Fibroblast of lung (primary cell): Measurements from ENCODE around the gene LTBP1. TPM values are rescaled to one million over a fixed set of nuclear protein-coding genes. Genes with fewer than 3 reads are reported as not detected.
"Not testable (repeated sequence)": the region's sequence is repeated elsewhere in the genome, so short reads cannot be mapped to it uniquely, and the experiment has no call there.

Source experiments
- DNase-seq, 2 donors: peaks; one replicate each; pipeline versions ENCODE4 v3.0.0 to v3.0.0-alpha.2; 2010; ENCODE audit warnings: low read depth in 2 of 2
- H2AFZ ChIP-seq: 2 replicates; pipeline ENCODE4 v1.5.1; 2012; ENCODE audit warnings: low read length, control low read depth, inconsistent platforms
- H3K27ac ChIP-seq: 2 replicates; pipeline ENCODE4 v1.5.1; 2011; ENCODE audit warnings: low read length, control low read depth; ENCODE audit not compliant: insufficient read depth
- H3K27me3 ChIP-seq: 2 replicates; pipeline ENCODE4 v1.5.1; 2011; ENCODE audit warnings: mild to moderate bottlenecking, low read length; ENCODE audit not compliant: control insufficient read depth, insufficient read depth
- H3K36me3 ChIP-seq: 2 replicates; pipeline ENCODE4 v1.5.1; 2011; ENCODE audit warnings: low read length; ENCODE audit not compliant: control insufficient read depth, insufficient read depth
- H3K4me1 ChIP-seq: 2 replicates; pipeline ENCODE4 v1.5.1; 2011; ENCODE audit warnings: low read length; ENCODE audit not compliant: control insufficient read depth, insufficient read depth; ENCODE audit errors: extremely low read depth
- H3K4me2 ChIP-seq: 2 replicates; pipeline ENCODE4 v1.5.1; 2011; ENCODE audit warnings: low read length, control low read depth; ENCODE audit not compliant: insufficient read depth; ENCODE audit errors: extremely low read depth
- H3K4me3 ChIP-seq, 4 experiments: fragments of 200-600 bp in 1 of 4; sonication (generic) in 1 of 4; replicated peaks in 1 of 4; 2 replicates each; pipeline ENCODE4 v1.5.1; 2011 to 2016; ENCODE audit warnings: low read length in 4 of 4, low read depth in 3 of 4, mild to moderate bottlenecking in 3 of 4, control low read depth in 2 of 4, inconsistent platforms in 1 of 4, mixed read lengths in 1 of 4; ENCODE audit not compliant: insufficient read depth in 1 of 4; ENCODE audit errors: control extremely low read depth in 1 of 4
- H3K79me2 ChIP-seq: 2 replicates; pipeline ENCODE4 v1.5.1; 2012; ENCODE audit warnings: mild to moderate bottlenecking, low read length, inconsistent platforms; ENCODE audit not compliant: control insufficient read depth, insufficient read depth
- H3K9ac ChIP-seq: 2 replicates; pipeline ENCODE4 v1.5.1; 2011; ENCODE audit warnings: mild to moderate bottlenecking, low read length, control low read depth; ENCODE audit not compliant: insufficient read depth
- H3K9me3 ChIP-seq: 2 replicates; pipeline ENCODE4 v1.5.1; 2012; ENCODE audit warnings: low read depth, low read length; ENCODE audit not compliant: control insufficient read depth, insufficient read depth
- H4K20me1 ChIP-seq: 2 replicates; pipeline ENCODE4 v1.5.1; 2011; ENCODE audit warnings: low read length; ENCODE audit not compliant: control insufficient read depth, insufficient read depth; ENCODE audit errors: extremely low read depth
- EZH2 ChIP-seq: IDR thresholded peaks from 2 replicates; pipeline ENCODE4 v1.5.1; 2012; ENCODE audit warnings: low read length, control low read depth, mild to moderate bottlenecking; ENCODE audit errors: missing control alignments
- polyA plus RNA-seq, 2 donors: library from polyadenylated mRNA; depleted of rRNA in 1 of 2; stranded (reverse) in 1 of 2; unstranded in 1 of 2; fragments of >200 nt; gene quantifications; 2 replicates each; pipeline ENCODE4 v1.2.1, GENCODE V29; 2011 to 2012; ENCODE audit warnings: missing spikeins in 1 of 2
- total RNA-seq: library from RNA; depleted of rRNA; stranded (reverse); fragments of >200 nt; gene quantifications from 2 replicates; pipeline ENCODE4 v1.2.1, GENCODE V29; 2014
- TF ChIP-seq, protein P1 (sequence below), 2 donors: IDR thresholded peaks in 1 of 2; conservative IDR thresholded peaks in 1 of 2; 1 replicate in 1 of 2; 2 replicates in 1 of 2; pipeline ENCODE4 v1.5.1; 2011 to 2012; ENCODE audit warnings: low read length in 2 of 2, control low read depth in 1 of 2, inconsistent platforms in 1 of 2, low read depth in 1 of 2, mild to moderate bottlenecking in 1 of 2

LTBP1 gene
- total and polyA plus RNA-seq, 2 donors (not counting 1 experiment from before 2014, with no cell fraction given), result 254 to 324 TPM

DNA sequence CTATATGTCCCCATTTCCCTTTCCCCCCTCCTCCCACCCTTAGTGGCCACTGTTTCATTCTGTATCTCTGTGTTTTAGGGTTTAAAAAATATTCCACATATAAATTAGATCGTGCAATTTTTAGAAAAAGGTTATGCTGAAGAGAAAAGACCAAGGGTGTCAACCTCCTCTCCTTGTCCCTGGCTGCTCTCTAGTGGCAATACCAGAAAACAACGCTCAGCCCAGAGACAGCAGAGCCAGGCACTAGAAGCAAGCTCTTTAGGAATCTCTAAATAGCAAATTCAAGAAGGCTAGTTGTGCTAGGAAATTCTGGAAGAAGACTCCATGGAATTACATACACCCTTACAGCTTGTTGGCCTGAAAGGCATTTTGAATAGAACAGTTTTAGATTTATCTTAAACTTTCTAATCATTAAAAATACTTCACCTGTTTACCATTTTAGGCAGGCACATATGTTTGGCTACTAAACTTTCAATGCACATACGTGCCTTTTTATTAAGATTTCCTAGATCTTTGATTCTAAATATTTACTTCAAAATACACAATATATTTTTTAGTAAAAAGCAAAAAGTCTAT is 494.6 kb downstream of the LTBP1 start:
- Histone ChIP-seq H3K9me3 (no peaks in the 10 kb centered on the region), H3K9ac (no peak overlapping the region), H3K4me3 (no peak overlapping the region), H3K4me1 (peaks cover 8% of the 10 kb centered on the region), H4K20me1 (no peaks in the 10 kb centered on the region), H2AFZ (no peak overlapping the region), H3K27me3 (no peaks in the 10 kb centered on the region), H3K4me2 (no peak overlapping the region), H3K36me3 (no peaks in the 10 kb centered on the region), H3K79me2 (no peaks in the 10 kb centered on the region), H3K27ac (no peak overlapping the region)
- TF ChIP-seq EZH2, result no peak
- TF ChIP-seq, protein P1, sequence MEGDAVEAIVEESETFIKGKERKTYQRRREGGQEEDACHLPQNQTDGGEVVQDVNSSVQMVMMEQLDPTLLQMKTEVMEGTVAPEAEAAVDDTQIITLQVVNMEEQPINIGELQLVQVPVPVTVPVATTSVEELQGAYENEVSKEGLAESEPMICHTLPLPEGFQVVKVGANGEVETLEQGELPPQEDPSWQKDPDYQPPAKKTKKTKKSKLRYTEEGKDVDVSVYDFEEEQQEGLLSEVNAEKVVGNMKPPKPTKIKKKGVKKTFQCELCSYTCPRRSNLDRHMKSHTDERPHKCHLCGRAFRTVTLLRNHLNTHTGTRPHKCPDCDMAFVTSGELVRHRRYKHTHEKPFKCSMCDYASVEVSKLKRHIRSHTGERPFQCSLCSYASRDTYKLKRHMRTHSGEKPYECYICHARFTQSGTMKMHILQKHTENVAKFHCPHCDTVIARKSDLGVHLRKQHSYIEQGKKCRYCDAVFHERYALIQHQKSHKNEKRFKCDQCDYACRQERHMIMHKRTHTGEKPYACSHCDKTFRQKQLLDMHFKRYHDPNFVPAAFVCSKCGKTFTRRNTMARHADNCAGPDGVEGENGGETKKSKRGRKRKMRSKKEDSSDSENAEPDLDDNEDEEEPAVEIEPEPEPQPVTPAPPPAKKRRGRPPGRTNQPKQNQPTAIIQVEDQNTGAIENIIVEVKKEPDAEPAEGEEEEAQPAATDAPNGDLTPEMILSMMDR (conservative IDR thresholded peaks at IDR 0.05 in 1 of 2, IDR thresholded peaks at IDR 0.05 in 1 of 2; ENCODE audit: low read depth in 1 of 2, low read length in 2 of 2), result peak; percentile 89 to 94
- peak; percentile 56 to 82 for DNase-seq

GRCh38 chr2:33442052-33442451 is 495.3 kb downstream of the LTBP1 start:
- not testable (repeated sequence) for H3K36me3 ChIP-seq, H4K20me1 ChIP-seq, H3K27me3 ChIP-seq, H2AFZ ChIP-seq, H3K4me3 ChIP-seq, H3K9ac ChIP-seq, H3K4me1 ChIP-seq, H3K79me2 ChIP-seq, H3K9me3 ChIP-seq, DNase-seq, H3K4me2 ChIP-seq, H3K27ac ChIP-seq

DNA sequence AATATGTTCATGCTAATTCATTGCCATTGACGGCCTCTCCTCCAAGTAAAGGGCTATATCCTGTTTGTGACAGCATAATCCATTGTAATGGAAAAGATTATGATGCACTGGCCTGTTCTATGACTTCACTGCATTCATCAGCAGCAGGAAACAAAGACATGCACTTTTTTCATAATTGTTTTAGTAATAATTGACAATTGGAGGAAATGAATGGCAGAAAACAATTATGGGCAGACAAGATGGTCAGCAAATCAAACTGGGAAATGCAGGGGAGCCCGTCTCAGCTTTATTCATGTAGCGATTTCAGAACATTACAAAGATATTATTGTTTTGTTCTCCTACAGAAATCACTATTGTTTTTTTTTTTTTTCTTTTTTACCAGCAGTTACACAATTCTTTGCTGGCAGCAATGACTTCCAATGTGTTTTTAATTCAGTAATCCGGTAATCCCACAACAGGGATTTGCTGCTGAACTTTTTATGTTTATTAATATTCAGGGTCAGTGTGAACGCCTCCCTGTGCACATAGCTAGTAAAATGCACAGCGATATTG is 495.9 kb downstream of the LTBP1 start:
- no peak for DNase-seq

More for the DNA sequence above, 495.9 kb downstream of the LTBP1 start:
- Histone ChIP-seq H3K79me2 (no peaks in the 10 kb centered on the region), H3K9ac (no peak overlapping the region), H2AFZ (no peak overlapping the region), H3K27ac (no peak overlapping the region), H4K20me1 (no peaks in the 10 kb centered on the region), H3K9me3 (no peaks in the 10 kb centered on the region), H3K4me2 (no peak overlapping the region), H3K4me3 (no peak overlapping the region), H3K36me3 (no peaks in the 10 kb centered on the region), H3K4me1 (peaks cover 5% of the 10 kb centered on the region), H3K27me3 (no peaks in the 10 kb centered on the region)
- TF ChIP-seq, protein P1 (conservative IDR thresholded peaks at IDR 0.05 in 1 of 2, IDR thresholded peaks at IDR 0.05 in 1 of 2; ENCODE audit: low read depth in 1 of 2, low read length in 2 of 2), result no peak
- no peak for TF ChIP-seq EZH2
